Fibroblast of pulmonary artery (primary cell): Measurements from ENCODE around the gene ATAD2B.
"Not testable (repeated sequence)": the region's sequence is repeated elsewhere in the genome, so short reads cannot be mapped to it uniquely, and the experiment has no call there.

ENCODE experiments used
- DNase-seq: peaks from one replicate; pipeline ENCODE4 v3.0.0-alpha.2; 2010; ENCODE audit warnings: low read depth
- H3K4me3 ChIP-seq: replicated peaks from 2 replicates; pipeline ENCODE4 v1.5.1; 2011; ENCODE audit warnings: low read depth, mild to moderate bottlenecking, control low read depth, low read length, moderate library complexity
- TF ChIP-seq, protein P1 (sequence below): IDR thresholded peaks from 2 replicates; pipeline ENCODE4 v1.5.1; 2011; ENCODE audit warnings: mild to moderate bottlenecking, control low read depth, low read length, inconsistent platforms; ENCODE audit errors: missing control alignments

ATAD2B gene

DNA sequence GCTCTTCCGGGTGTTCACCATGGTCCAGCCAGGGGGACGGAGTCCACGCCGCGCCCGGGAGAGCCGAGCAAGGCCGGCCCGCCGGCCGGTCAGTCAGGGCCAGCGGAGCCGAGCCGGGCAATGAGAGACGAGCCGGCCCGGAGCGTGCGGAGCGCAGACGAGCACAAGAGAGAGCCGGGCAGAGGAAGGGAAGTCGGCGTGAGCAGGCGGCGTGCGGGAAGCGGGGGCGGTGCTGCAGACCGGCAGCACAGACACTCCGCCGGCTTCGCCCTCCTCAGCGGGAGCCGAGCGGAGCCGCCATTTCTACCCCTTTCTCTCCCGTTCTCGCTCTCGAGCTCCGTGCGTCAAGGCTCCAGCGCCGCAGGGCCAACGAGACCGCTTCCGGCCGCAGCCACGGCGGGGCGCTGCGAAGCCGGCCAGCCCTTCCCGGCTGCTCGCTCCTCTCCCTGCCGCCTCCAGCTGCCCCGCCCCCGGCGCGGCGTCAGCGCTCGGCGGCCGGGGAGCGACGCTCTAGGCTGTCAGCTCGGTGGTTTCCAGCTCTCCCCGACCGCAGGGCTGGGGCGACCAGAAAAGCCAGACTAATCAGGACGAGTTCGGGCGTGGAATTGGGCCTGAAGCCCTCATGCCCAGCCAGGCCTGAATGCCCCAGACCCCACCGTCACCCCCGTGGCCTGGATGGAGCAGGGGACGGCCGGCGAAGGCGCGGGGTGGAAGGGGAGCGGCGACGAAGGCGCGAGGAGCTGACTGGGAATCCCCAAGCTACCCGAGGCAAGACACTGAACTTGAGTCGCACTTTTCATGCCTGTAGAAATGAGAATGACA is at the start of gene ATAD2B:
TSS of gene ATAD2B (minus strand) at position 374 of the 822 bp plus-strand sequence. CDS start at position 21, 353 bp downstream.
- TF ChIP-seq, protein P1, sequence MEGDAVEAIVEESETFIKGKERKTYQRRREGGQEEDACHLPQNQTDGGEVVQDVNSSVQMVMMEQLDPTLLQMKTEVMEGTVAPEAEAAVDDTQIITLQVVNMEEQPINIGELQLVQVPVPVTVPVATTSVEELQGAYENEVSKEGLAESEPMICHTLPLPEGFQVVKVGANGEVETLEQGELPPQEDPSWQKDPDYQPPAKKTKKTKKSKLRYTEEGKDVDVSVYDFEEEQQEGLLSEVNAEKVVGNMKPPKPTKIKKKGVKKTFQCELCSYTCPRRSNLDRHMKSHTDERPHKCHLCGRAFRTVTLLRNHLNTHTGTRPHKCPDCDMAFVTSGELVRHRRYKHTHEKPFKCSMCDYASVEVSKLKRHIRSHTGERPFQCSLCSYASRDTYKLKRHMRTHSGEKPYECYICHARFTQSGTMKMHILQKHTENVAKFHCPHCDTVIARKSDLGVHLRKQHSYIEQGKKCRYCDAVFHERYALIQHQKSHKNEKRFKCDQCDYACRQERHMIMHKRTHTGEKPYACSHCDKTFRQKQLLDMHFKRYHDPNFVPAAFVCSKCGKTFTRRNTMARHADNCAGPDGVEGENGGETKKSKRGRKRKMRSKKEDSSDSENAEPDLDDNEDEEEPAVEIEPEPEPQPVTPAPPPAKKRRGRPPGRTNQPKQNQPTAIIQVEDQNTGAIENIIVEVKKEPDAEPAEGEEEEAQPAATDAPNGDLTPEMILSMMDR: peak; percentile 50
- H3K4me3 ChIP-seq: peak within 1 kb of the TSS; percentile 95
- peak; percentile 96 for DNase-seq

DNA sequence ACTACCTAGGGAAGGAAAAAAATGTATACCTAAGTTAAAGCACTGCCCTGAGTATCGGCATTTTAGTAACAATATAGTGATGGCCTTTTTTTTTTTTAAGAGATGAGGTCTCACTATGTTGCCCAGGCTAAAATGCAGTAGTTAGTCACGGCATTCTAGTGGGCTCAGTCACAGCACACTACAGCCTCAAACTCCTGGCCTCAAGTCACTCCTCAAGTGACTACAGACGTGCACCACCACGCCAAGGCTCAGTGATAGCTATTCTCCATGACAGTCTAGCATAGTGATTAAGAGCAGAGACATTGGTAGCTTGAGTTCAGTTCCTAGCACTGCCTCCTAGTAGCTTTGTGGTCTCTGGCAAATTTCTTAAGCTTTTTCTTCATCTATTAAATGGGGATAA is 40.9 kb upstream of the ATAD2B start:
- TF ChIP-seq, protein P1: no peak
- no peak for DNase-seq
- H3K4me3 ChIP-seq: no peak overlapping the region

DNA sequence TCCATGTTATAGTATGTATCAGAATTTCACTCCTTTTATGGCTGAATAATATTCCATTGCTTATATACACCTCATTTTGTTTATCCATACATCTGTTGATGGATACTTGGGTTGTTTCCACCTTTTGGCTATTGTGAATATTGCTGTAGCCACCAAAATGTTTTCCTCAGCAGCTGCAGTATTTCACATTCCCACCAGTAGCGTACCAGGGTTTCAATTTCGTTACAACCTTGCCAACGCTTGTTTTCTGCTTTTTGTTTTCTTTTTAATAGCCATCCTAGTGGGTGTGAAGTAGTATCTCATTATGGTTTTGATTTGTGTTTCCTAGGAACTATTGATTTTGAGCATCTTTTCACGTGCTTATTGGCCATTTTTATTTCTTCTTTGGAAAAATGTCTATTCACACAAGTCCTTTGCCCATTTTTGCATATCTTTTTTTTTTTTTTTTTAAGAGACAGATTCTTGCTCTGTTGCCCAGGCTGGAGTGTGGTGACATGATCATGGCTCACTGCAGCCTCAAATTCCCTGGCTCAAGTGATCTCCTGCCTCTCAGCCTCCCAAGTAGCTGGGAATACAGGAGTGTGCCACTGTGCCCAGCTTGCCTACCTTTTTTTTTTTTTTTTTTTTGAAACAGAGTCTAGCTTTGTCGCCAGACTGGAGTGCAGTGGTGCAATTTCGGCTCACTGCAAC is 27.5 kb upstream of the ATAD2B start:
- TF ChIP-seq, protein P1: peak; percentile 14
- H3K4me3 ChIP-seq: no peak overlapping the region
- peak; percentile 10 for DNase-seq

DNA sequence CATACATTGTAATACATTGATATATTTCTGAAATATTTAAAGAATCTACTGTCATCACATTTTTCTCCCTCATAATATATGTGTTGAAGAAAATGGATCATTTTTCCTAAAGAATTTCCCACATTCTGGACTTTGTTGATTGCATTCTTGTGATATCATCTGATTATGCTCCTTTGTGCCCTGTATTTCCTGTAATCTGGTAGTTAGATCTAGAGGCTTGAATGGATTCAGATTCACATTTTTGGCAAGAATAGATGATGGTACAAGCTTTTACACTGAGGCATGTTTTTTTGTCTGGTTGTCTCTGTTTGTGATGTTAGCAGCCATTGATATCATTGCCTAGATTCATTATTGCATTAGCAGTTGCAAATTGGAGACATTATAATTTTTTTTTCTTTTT is 26.7 kb upstream of the ATAD2B start:
- no peak overlapping the region for H3K4me3 ChIP-seq
- TF ChIP-seq, protein P1: no peak
- DNase-seq: no peak

DNA sequence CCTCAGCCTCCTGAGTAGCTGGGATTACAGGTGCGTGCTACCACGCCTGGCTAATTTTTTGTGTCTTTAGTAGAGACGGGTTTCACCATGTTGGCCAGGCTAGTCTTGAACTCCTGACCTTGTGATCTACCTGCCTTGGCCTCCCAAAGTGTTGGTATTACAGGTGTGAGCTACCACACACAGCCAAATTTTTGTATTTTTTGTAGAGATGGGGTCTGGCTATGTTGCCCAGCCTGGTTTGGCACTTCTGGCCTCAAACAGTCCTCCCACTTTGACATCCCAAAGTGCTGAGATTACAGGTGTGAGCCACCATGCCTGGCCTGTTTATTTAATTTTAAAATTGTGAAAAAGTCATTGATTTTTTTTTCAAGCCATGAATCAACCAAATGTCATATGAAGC is 25.6 kb upstream of the ATAD2B start:
- not testable (repeated sequence) for H3K4me3 ChIP-seq, DNase-seq

DNA sequence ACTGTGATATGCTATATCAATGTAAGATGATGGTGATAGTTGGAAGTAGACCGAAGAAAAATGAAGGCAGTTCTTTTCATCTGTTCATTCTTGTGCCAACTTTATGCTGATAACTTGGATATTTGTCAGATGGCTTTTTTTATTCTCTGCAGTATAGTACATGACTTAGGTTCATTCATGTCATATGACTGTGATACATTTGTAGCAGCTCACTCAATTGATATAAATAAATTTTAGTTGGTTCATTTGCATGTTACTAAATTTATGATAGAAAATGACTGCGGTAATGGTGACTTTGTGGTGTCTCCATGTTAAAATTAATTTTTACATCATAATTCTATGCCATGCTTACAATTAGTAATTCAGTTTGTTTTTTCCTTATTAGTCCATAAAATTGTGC is 20.4 kb upstream of the ATAD2B start:
- no peak for DNase-seq
- TF ChIP-seq, protein P1: no peak
- H3K4me3 ChIP-seq: no peak overlapping the region

DNA sequence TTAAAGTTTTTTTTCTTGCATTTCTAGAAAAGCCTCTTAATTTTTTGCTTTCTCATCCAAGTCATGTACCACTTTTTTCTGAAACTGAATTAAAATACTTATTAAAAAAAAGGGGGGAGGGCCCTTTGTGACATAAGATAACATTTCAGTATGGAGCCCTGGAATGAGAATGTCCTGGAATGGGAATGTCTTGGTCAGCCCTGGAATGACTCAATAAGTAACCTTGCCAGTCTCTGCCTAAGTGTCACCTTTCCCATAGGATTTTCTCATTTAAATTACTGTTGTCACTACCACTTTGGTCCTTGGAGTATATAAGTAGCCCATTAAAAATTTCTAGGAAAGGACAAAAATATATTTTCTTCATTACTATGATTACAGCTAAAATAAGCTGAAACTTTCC is 18.1 kb upstream of the ATAD2B start:
- DNase-seq: no peak
- H3K4me3 ChIP-seq: no peak overlapping the region
- TF ChIP-seq, protein P1: no peak
